Neural progenitor cell (in vitro differentiated cells): ENCODE results near the gene CDR2L.

ENCODE experiments used
- EZH2 ChIP-seq: fragments of 200-600 bp; sonication (generic); IDR thresholded peaks from 2 replicates; pipeline ENCODE4 v1.6.1; 2017; ENCODE audit warnings: antibody characterized with exemption, mild to moderate bottlenecking, moderate library complexity
- EZH2phosphoT487 ChIP-seq: fragments of 200-600 bp; sonication (generic); IDR thresholded peaks from 2 replicates; pipeline ENCODE4 v1.6.1; 2017; ENCODE audit warnings: antibody characterized with exemption
- TF ChIP-seq, protein P1 (sequence below): fragments of 200-600 bp; sonication (generic); IDR thresholded peaks from 2 replicates; pipeline ENCODE4 v1.5.1; 2017; ENCODE audit warnings: antibody characterized with exemption, mild to moderate bottlenecking

- no peak for TF ChIP-seq EZH2
- TF ChIP-seq, protein P1, sequence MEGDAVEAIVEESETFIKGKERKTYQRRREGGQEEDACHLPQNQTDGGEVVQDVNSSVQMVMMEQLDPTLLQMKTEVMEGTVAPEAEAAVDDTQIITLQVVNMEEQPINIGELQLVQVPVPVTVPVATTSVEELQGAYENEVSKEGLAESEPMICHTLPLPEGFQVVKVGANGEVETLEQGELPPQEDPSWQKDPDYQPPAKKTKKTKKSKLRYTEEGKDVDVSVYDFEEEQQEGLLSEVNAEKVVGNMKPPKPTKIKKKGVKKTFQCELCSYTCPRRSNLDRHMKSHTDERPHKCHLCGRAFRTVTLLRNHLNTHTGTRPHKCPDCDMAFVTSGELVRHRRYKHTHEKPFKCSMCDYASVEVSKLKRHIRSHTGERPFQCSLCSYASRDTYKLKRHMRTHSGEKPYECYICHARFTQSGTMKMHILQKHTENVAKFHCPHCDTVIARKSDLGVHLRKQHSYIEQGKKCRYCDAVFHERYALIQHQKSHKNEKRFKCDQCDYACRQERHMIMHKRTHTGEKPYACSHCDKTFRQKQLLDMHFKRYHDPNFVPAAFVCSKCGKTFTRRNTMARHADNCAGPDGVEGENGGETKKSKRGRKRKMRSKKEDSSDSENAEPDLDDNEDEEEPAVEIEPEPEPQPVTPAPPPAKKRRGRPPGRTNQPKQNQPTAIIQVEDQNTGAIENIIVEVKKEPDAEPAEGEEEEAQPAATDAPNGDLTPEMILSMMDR: no peak
- no peak for TF ChIP-seq EZH2phosphoT487
These were observed 17.0 kb upstream of the CDR2L start for GRCh38 chr17:74970395-74970794.
